GM06990 (cell line): ENCODE data around the gene SLC12A9.
A peak's percentile ranks its signal among the peaks of the same experiment; 100 is the strongest.

Source experiments
- DNase-seq: peaks from one replicate; pipeline ENCODE4 v3.0.0-alpha.2; 2011; ENCODE audit not compliant: insufficient read length; ENCODE audit errors: extremely low read depth
- H3K27me3 ChIP-seq: replicated peaks from 2 replicates; pipeline ENCODE4 v1.6.0; 2011; ENCODE audit warnings: low read length; ENCODE audit not compliant: control insufficient read depth, insufficient read depth
- H3K36me3 ChIP-seq: 2 replicates; pipeline ENCODE4 v1.5.1; 2011; ENCODE audit warnings: low read length; ENCODE audit not compliant: control insufficient read depth, insufficient read depth
- H3K4me3 ChIP-seq: replicated peaks from 2 replicates; pipeline ENCODE4 v1.5.1; 2011; ENCODE audit warnings: low read depth, mild to moderate bottlenecking, control low read depth, low read length
- CTCF ChIP-seq: IDR thresholded peaks from 2 replicates; pipeline ENCODE4 v1.5.1; 2011; ENCODE audit warnings: low read length, control low read depth, mild to moderate bottlenecking, inconsistent platforms; ENCODE audit not compliant: insufficient read depth, poor library complexity, severe bottlenecking

Gene SLC12A9

GRCh38 chr7:100827330-100828226 lies 24.9 kb upstream of the SLC12A9 start, which contains the start of gene EPHB4:
Gene EPHB4 (minus strand): TSS chr7:100827523. CDS start chr7:100827030, 493 bp downstream.
- TF ChIP-seq CTCF = peak; percentile 25
- DNase-seq = no peak
- Histone ChIP-seq H3K36me3 (no peaks in the 10 kb centered on the region), H3K4me3 (no peak within 1 kb of the TSS; the same call in 1 of the 2 replicates), H3K27me3 (peaks cover 5% of the 10 kb centered on the region)

DNA sequence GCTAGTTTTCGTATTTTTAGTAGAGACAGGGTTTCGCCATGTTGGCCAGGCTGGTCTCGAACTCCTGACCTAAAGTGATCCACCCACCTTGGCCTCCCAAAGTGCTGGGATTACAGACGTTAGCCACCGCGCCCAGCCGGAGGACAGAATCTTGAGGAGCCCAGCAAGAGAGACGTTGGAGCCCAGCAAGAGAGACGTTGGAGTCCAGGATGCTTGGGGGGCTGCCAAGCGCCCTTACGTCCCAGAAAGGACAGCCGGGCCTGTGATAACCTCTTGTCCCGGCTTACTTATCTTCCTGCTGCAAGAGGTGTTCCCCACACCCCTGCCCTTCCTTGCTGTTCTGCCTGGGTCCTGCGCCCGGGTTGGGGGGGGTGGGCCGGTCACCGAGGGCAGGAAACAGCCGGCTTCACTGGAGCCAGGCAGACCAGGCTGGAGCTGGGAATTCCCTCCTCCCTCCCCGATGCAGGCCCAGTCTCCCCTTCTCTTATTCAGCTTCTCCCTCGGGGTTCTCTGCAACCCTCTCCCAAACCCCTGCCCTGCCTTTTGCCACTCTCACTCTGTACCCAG lies 23.3 kb upstream of the SLC12A9 start:
- no peaks in the 10 kb centered on the region for H3K36me3 ChIP-seq
- no peak overlapping the region for H3K4me3 ChIP-seq
- peaks cover 5% of the 10 kb centered on the region for H3K27me3 ChIP-seq
- TF ChIP-seq CTCF = no peak
- no peak for DNase-seq

GRCh38 chr7:100830396-100830795 lies 22.1 kb upstream of the SLC12A9 start:
- peaks cover 5% of the 10 kb centered on the region for H3K27me3 ChIP-seq
- no peak for DNase-seq

GRCh38 chr7:100832281-100832633 lies 20.3 kb upstream of the SLC12A9 start:
- DNase-seq = no peak
- Histone ChIP-seq H3K36me3 (no peaks in the 10 kb centered on the region), H3K4me3 (no peak overlapping the region), H3K27me3 (peaks cover 1% of the 10 kb centered on the region; the same call in 1 of the 2 replicates)
- no peak for TF ChIP-seq CTCF

More at GRCh38 chr7:100830396-100830795, 22.1 kb upstream of the SLC12A9 start:
- H3K4me3 ChIP-seq = no peak overlapping the region
- TF ChIP-seq CTCF = no peak
- no peaks in the 10 kb centered on the region for H3K36me3 ChIP-seq

- Histone ChIP-seq H3K36me3 (no peaks in the 10 kb centered on the region), H3K4me3 (no peak overlapping the region), H3K27me3 (no peaks in the 10 kb centered on the region)
- no peak for DNase-seq
- no peak for TF ChIP-seq CTCF
Measured at GRCh38 chr7:100835903-100836811, 16.4 kb upstream of the SLC12A9 start.
